ENCODE measurements around the gene FSTL4. TPM values are rescaled to one million over a fixed set of nuclear protein-coding genes. Genes with fewer than 3 reads are reported as not detected.

FSTL4 gene
- total RNA-seq, 1 donor from 2014 or later, result 0.67 TPM

- H3K27ac ChIP-seq, result no peak overlapping the region
- no peak overlapping the region for H3K4me3 ChIP-seq
- DNase-seq, result no peak
- intact Hi-C loops (cut with DNase I), result no loop called here
- ATAC-seq, result no peak
- no peaks in the 10 kb centered on the region for H3K36me3 ChIP-seq
- no peak for TF ChIP-seq CTCF (IDR thresholded peaks at IDR 0.05)
- no peaks in the 10 kb centered on the region for H3K9me3 ChIP-seq
- no peaks in the 10 kb centered on the region for H3K27me3 ChIP-seq
- no peaks in the 10 kb centered on the region for H3K4me1 ChIP-seq
These were observed 239.0 kb downstream of the FSTL4 start for GRCh38 chr5:133373121-133373870.

DNA sequence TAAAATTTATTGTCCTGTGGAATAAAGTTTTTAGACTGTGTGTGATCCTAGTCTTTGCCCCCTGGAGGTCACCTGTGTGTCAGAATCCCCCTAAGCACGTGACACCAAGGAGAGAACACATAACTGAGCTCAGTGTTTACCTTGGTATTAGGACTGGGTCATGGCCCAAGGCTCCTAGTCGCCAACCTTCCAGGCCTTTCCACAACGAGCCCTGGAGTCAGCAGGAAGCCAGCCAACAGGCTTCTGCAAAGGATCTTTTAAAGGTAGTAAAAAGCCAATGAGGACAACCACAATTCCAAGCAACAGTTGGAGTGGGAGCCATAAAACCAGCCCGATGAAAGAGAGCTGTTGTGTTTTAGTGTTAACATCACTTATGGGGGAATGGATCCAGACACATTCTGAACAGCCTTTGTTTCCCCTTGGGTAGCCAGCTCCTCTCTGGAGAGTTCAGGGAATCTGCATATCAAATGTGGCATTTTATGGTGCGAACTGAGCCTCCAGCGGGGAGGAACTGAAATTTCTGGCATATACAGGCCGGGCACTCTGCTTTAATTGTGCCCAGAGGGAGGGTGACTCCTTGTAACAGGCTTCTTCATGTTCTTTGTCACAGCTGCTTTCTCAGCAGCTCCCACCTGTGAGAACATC is 239.9 kb downstream of the FSTL4 start:
- intact Hi-C loops (cut with DNase I), result no loop called here
- no peaks in the 10 kb centered on the region for H3K9me3 ChIP-seq
- no peaks in the 10 kb centered on the region for H3K4me1 ChIP-seq
- ATAC-seq, result no peak
- no peaks in the 10 kb centered on the region for H3K36me3 ChIP-seq
- DNase-seq, result no peak
- no peak overlapping the region for H3K4me3 ChIP-seq
- TF ChIP-seq CTCF (IDR thresholded peaks at IDR 0.05), result no peak
- H3K27me3 ChIP-seq, result no peaks in the 10 kb centered on the region
- H3K27ac ChIP-seq, result no peak overlapping the region

GRCh38 chr5:133371371-133372155 is 240.8 kb downstream of the FSTL4 start:
- no peak for TF ChIP-seq CTCF (IDR thresholded peaks at IDR 0.05)
- no peak overlapping the region for H3K4me3 ChIP-seq
- no peak for DNase-seq
- ATAC-seq, result peak; percentile 46
- H3K36me3 ChIP-seq, result no peaks in the 10 kb centered on the region
- H3K27me3 ChIP-seq, result no peaks in the 10 kb centered on the region
- intact Hi-C loops (cut with DNase I), result no loop called here
- no peaks in the 10 kb centered on the region for H3K4me1 ChIP-seq
- H3K9me3 ChIP-seq, result no peaks in the 10 kb centered on the region
- H3K27ac ChIP-seq, result no peak overlapping the region

DNA sequence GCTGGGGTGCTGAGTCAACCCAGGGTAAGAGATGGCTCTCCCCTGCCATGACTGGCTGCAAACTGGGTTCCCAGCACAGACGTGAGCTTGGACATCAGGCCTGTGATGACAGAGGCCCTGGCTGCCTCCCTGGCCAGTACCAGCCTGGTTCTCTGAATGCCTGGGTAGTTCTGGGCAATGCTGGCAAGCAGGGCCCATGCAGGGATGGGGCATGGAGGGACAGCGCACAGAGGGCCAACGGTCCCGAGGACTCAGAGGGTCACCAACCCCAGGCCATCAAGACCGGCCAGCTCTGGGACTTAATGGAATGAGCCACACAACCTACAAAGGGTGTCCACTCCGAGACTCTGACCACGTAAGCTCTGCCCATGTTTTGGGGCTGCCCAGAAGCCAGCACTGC is 241.4 kb downstream of the FSTL4 start:
- Histone ChIP-seq H3K27me3 (no peaks in the 10 kb centered on the region), H3K4me3 (no peak overlapping the region), H3K36me3 (no peaks in the 10 kb centered on the region), H3K27ac (no peak overlapping the region), H3K9me3 (no peaks in the 10 kb centered on the region), H3K4me1 (no peaks in the 10 kb centered on the region)
- DNase-seq (no peak), ATAC-seq (peak; percentile 10)
- intact Hi-C loops (cut with DNase I), result no loop called here
- TF ChIP-seq CTCF (IDR thresholded peaks at IDR 0.05), result no peak

DNA sequence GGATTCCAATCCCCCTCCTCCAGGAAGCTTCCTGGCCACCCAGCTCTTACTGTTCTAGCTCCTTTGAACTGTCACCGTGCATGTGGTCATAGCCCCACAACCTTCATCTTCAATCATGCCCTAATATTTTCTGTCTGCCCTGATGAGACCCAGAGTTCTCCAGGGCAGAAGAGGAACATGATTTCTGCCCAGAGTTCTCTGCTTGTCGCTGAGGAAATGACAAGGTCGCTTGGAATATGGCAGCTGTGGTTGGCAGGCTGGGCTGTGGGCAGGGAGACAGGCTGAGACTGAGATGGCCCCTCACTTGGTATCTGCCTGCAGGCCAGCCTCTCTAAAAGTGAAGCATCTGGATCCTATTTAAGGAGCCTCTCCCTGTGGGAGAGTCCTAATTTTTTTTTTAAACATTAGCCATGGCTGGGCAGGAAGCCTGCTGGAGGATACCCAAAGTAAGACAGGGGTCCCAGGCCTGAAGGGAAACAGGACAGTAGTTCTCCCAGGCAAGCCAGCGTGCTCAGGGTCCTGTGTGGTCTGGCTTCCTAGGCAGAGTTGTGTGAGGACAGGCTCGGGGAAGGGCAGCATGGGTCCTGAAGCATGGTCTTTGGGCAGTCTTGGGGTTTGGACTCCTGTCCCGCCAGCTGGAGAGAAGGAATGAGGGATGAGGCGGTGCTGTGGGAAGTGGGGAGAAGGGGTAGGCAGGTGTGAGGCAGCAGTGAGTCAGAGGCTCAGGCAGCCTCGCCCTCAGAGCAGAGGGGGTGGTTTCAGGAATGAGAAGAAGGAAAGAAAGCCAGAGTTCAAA is 242.1 kb downstream of the FSTL4 start:
- Histone ChIP-seq H3K27ac (no peak overlapping the region), H3K9me3 (no peaks in the 10 kb centered on the region), H3K27me3 (no peaks in the 10 kb centered on the region), H3K36me3 (no peaks in the 10 kb centered on the region), H3K4me1 (no peaks in the 10 kb centered on the region), H3K4me3 (no peak overlapping the region)
- TF ChIP-seq CTCF (IDR thresholded peaks at IDR 0.05), result no peak
- intact Hi-C loops (cut with DNase I), result no loop called here
- no peak for DNase-seq
- no peak for ATAC-seq
